ENCODE measurements around the gene MB21D2. TPM values are rescaled to one million over a fixed set of nuclear protein-coding genes. Genes with fewer than 3 reads are reported as not detected.

The MB21D2 gene
- total RNA-seq, 1 donor from 2014 or later = 14.1 TPM

DNA sequence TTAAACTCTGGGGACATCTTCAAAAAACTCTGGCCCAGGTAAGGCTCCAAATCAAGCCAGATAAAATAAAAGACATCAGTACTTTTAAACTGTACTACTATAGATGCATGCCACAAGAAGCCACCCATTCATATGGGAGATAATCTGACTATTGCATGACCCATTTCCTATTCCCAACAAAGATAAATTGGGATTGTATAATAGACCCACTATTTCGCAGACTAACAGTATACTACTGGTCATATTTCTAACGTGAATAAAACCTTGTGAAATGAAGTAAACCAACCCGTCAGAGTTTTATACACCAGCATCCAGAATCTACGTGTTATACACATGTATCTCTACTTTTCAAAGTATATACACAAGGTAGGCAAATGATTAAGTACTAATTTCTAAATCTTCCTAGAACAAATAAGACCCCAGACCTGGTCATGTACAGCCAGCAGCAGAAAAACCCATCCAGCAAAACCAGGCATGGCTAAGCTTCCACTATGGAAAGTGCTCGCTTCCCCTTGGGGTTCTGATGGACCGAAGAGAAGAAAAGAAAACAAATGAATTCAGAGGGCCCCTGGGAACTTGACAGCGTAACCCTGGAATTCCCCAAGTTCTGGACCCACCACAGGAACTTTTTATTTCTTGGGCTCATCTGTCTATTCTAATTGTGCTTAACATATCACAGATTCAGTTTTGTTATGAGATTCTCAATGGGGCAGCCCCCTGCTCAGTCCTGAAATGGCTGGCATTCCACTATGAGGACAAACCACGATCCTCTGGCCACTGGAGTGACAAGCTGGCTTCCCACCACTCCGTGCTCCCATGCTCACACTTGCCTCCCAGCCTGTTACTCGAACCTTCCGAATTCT is 69.1 kb downstream of the MB21D2 start:
- no peak overlapping the region for H3K27ac Mint-ChIP-seq
- H3K4me1 Mint-ChIP-seq (ENCODE audit: unreplicated experiment) = peaks cover 53% of the 10 kb centered on the region
- TF ChIP-seq, protein P1, sequence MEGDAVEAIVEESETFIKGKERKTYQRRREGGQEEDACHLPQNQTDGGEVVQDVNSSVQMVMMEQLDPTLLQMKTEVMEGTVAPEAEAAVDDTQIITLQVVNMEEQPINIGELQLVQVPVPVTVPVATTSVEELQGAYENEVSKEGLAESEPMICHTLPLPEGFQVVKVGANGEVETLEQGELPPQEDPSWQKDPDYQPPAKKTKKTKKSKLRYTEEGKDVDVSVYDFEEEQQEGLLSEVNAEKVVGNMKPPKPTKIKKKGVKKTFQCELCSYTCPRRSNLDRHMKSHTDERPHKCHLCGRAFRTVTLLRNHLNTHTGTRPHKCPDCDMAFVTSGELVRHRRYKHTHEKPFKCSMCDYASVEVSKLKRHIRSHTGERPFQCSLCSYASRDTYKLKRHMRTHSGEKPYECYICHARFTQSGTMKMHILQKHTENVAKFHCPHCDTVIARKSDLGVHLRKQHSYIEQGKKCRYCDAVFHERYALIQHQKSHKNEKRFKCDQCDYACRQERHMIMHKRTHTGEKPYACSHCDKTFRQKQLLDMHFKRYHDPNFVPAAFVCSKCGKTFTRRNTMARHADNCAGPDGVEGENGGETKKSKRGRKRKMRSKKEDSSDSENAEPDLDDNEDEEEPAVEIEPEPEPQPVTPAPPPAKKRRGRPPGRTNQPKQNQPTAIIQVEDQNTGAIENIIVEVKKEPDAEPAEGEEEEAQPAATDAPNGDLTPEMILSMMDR (conservative IDR thresholded peaks at IDR 0.05) = no peak
- no peak overlapping the region for H3K4me3 Mint-ChIP-seq
- no peak for DNase-seq (ENCODE audit: extremely low spot score, unreplicated experiment)
- H3K27me3 Mint-ChIP-seq = no peaks in the 10 kb centered on the region
- no peaks in the 10 kb centered on the region for H3K9me3 Mint-ChIP-seq
- H3K36me3 Mint-ChIP-seq = no peaks in the 10 kb centered on the region

DNA sequence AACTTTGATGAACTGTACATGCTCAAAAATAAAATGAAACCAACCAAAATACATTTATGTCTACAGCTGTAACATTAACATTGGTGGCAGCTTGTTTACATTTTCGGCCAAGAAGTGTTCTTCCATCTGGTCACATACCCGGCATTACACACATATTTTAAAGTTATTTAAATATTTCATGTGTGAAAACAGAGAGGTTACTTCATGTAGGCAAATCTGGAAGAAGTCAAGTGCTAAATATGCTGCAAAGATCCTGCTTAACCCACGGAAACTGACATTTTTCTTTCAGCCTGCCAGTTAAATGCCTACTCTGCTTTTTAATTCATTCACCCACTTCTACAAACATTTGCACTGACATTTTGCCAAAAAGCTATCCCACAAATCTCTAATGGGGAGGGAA is 69.7 kb downstream of the MB21D2 start:
- Mint-ChIP-seq H3K9me3 (no peaks in the 10 kb centered on the region), H3K36me3 (no peaks in the 10 kb centered on the region), H3K4me1 (ENCODE audit: unreplicated experiment) (peaks cover 49% of the 10 kb centered on the region), H3K27ac (no peak overlapping the region), H3K27me3 (no peaks in the 10 kb centered on the region), H3K4me3 (no peak overlapping the region)
- TF ChIP-seq, protein P1 (conservative IDR thresholded peaks at IDR 0.05) = no peak
- no peak for DNase-seq (ENCODE audit: extremely low spot score, unreplicated experiment)

DNA sequence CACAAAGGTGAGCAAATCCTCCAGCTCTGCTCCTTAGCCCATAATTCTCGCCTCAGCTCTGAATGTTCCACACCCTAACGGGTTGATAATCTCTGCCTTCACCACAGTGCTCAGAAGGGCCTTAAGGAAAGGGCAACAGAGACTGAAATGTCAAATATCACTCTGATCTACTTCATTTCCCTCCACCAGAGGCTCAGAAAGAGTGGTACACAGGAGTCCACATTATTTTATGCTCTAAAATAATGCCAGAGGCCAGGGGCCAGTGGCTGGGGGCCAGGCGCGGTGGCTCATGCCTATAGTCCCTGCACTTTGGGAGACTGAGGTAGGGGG is 72.2 kb downstream of the MB21D2 start:
- Mint-ChIP-seq H3K36me3 (no peaks in the 10 kb centered on the region), H3K4me3 (no peak overlapping the region), H3K27me3 (no peaks in the 10 kb centered on the region), H3K9me3 (peaks cover 6% of the 10 kb centered on the region), H3K4me1 (ENCODE audit: unreplicated experiment) (peaks cover 35% of the 10 kb centered on the region), H3K27ac (no peak overlapping the region)
- DNase-seq (ENCODE audit: extremely low spot score, unreplicated experiment) = no peak
- TF ChIP-seq, protein P1 (conservative IDR thresholded peaks at IDR 0.05) = no peak

DNA sequence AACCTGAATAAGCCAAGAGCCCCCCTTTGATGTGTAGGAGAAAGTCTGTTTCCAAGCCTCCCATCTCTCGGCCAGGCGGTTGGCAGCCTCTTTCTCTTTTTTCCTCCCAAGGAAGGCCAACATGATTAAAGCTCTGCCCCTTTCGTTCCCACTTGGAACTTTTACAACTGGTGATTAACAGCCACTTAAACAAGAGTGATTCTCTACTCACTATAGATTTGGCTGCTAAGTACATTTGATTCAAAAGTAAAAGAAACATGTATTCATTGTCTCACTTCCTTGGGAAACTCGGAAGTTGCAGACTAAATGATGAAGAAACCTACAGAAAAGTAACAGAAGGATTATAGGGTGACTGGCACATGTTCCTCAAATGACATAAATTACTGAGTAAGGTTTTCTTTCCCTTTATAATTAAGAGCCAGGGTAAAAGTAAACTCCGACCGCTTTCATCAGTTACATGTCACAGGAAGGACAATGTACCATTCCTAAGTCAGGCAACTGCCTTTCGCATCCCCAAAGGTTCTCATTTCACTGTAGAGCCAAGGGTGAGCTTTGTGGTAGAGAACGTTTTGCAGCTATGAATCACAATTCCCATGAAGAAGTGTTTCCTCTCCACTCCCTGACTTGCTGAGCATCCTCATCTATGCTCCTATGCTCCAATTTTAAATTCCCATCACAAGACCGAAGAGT is 72.7 kb downstream of the MB21D2 start:
- TF ChIP-seq, protein P1 (conservative IDR thresholded peaks at IDR 0.05) = no peak
- DNase-seq (ENCODE audit: extremely low spot score, unreplicated experiment) = no peak
- Mint-ChIP-seq H3K4me1 (ENCODE audit: unreplicated experiment) (peaks cover 32% of the 10 kb centered on the region), H3K9me3 (peaks cover 6% of the 10 kb centered on the region), H3K4me3 (no peak overlapping the region), H3K27me3 (no peaks in the 10 kb centered on the region), H3K27ac (no peak overlapping the region), H3K36me3 (no peaks in the 10 kb centered on the region)

DNA sequence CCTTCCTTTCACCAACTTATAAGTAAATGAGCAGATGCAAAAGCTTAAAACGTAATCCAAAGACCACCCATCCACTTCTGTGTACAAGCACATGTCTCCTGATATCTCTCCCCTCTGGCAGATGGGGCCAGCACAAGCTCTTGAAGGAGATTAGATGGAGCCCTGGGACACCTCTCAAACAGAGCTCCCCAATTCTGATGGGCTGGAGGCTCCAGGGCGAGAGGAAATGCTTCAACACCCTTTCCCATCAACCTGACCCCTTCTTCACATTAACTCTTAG is 73.2 kb downstream of the MB21D2 start:
- H3K27me3 Mint-ChIP-seq = no peaks in the 10 kb centered on the region
- TF ChIP-seq, protein P1 (conservative IDR thresholded peaks at IDR 0.05) = no peak
- H3K4me3 Mint-ChIP-seq = no peak overlapping the region
- no peak overlapping the region for H3K27ac Mint-ChIP-seq
- no peaks in the 10 kb centered on the region for H3K36me3 Mint-ChIP-seq
- peaks cover 37% of the 10 kb centered on the region for H3K4me1 Mint-ChIP-seq (ENCODE audit: unreplicated experiment)
- DNase-seq (ENCODE audit: extremely low spot score, unreplicated experiment) = no peak
- H3K9me3 Mint-ChIP-seq = peaks cover 6% of the 10 kb centered on the region
